Caco-2 (cell line): ENCODE results near the gene EWSR1. TPM values are rescaled to one million over a fixed set of nuclear protein-coding genes. Genes with fewer than 3 reads are reported as not detected.

Experiments used
- BruUV-seq: library from RNA; stranded (reverse); fragments of 400-500 nt; replicated peaks from 2 replicates; lab custom pipeline; 2021; lab: Mats Ljungman, UMichigan
- CTCF ChIA-PET: fragments of 300-600 bp; sonication (Branson Sonifier 250); formaldehyde crosslinking; loops from one replicate; lab custom pipeline; 2022; ENCODE audit warnings: antibody characterized with exemption; lab: Charles Lee
- POLR2A ChIA-PET: fragments of 300-600 bp; sonication (Branson Sonifier 250); formaldehyde crosslinking; loops from one replicate; lab custom pipeline; 2022; ENCODE audit warnings: antibody characterized with exemption; lab: Charles Lee
- DNase-seq, 2 experiments: peaks; one replicate each; pipeline versions ENCODE4 v3.0.0 to v3.0.0-alpha.2; 2020 to 2022
- H3K27me3 ChIP-seq: replicated peaks from 2 replicates; pipeline ENCODE4 v1.6.0; 2011; ENCODE audit warnings: low read length; ENCODE audit not compliant: control insufficient read depth, insufficient read depth
- H3K36me3 ChIP-seq: 2 replicates; pipeline ENCODE4 v1.5.1; 2011; ENCODE audit warnings: low read length; ENCODE audit not compliant: control insufficient read depth, insufficient read depth
- H3K4me1 ChIP-seq: fragments of 250-450 bp; sonication (Bioruptor Pico); 2 replicates; pipeline ENCODE4 v1.5.1; 2020; ENCODE audit warnings: mild to moderate bottlenecking
- H3K4me3 ChIP-seq: 2 replicates; pipeline ENCODE4 v1.5.1; 2011; ENCODE audit warnings: low read depth, mild to moderate bottlenecking, control low read depth, low read length
- H3K9me3 ChIP-seq: fragments of 250-450 bp; sonication (Bioruptor Pico); 2 replicates; pipeline ENCODE4 v1.5.1; 2020; ENCODE audit warnings: mild to moderate bottlenecking, moderate library complexity
- H3K27ac Mint-ChIP-seq: one replicate; pipeline ENCODE4 v1.8.0; 2022; ENCODE audit warnings: mixed read lengths; ENCODE audit not compliant: unreplicated experiment
- H3K27me3 Mint-ChIP-seq: one replicate; pipeline ENCODE4 v1.8.0; 2022; ENCODE audit warnings: mixed read lengths; ENCODE audit not compliant: insufficient read depth, unreplicated experiment
- H3K36me3 Mint-ChIP-seq: one replicate; pipeline ENCODE4 v1.8.0; 2022; ENCODE audit warnings: mild to moderate bottlenecking, mixed read lengths; ENCODE audit not compliant: insufficient read depth, unreplicated experiment
- H3K4me1 Mint-ChIP-seq: one replicate; pipeline ENCODE4 v1.8.0; 2022; ENCODE audit warnings: low read depth, mixed read lengths; ENCODE audit not compliant: unreplicated experiment
- H3K4me3 Mint-ChIP-seq: one replicate; pipeline ENCODE4 v1.8.0; 2022; ENCODE audit warnings: mild to moderate bottlenecking, moderate library complexity, mixed read lengths; ENCODE audit not compliant: unreplicated experiment
- H3K9me3 Mint-ChIP-seq: one replicate; pipeline ENCODE4 v1.8.0; 2022; ENCODE audit warnings: mixed read lengths; ENCODE audit not compliant: unreplicated experiment
- CTCF ChIP-seq, 2 experiments: fragments of 200-600 bp in 1 of 2; IDR thresholded peaks; 1 replicate in 1 of 2; 2 replicates in 1 of 2; pipeline versions ENCODE4 v1.5.1 to v1.8.0; 2011 to 2022; ENCODE audit warnings: antibody characterized with exemption in 1 of 2, control low read depth in 1 of 2, inconsistent platforms in 1 of 2, low read depth in 1 of 2, low read length in 1 of 2, mild to moderate bottlenecking in 1 of 2, moderate library complexity in 1 of 2; ENCODE audit not compliant: insufficient read depth in 1 of 2, severe bottlenecking in 1 of 2, unreplicated experiment in 1 of 2
- intact Hi-C: fragments of 100-400 bp; cut with micrococcal nuclease; formaldehyde crosslinking; loops from one replicate; pipeline ENCODE4 v1.10.0; 2022; ENCODE audit not compliant: unreplicated experiment
- microRNA-seq: library from miRNA; unstranded; fragments of <30 nt; microRNA quantifications from one replicate; pipeline ENCODE4 v1.2.0, GENCODE V29; 2022
- total RNA-seq: library from RNA; stranded (reverse); gene quantifications from 2 replicates; pipeline ENCODE4 v1.2.3, GENCODE V29; 2022

EWSR1 gene
- total RNA-seq, 1 experiment from 2014 or later = 358 TPM

GRCh38 chr22:29348956-29349355 lies 80.9 kb downstream of the EWSR1 start:
- ChIA-PET CTCF (no interaction called here), POLR2A (no interaction called here)
- Mint-ChIP-seq H3K36me3 (peaks cover 48% of the 10 kb centered on the region), H3K4me1 (no peaks in the 10 kb centered on the region), H3K9me3 (no peaks in the 10 kb centered on the region), H3K27ac (no peak overlapping the region), H3K27me3 (no peaks in the 10 kb centered on the region), H3K4me3 (no peak overlapping the region)
- Histone ChIP-seq H3K9me3 (no peaks in the 10 kb centered on the region), H3K36me3 (peaks cover 1% of the 10 kb centered on the region), H3K4me3 (no peak overlapping the region), H3K27me3 (no peaks in the 10 kb centered on the region), H3K4me1 (no peaks in the 10 kb centered on the region)
- no peak for DNase-seq
- TF ChIP-seq CTCF (IDR thresholded peaks at IDR 0.05; ENCODE audit: insufficient read depth in 1 of 2, low read depth in 1 of 2, low read length in 1 of 2, severe bottlenecking in 1 of 2, unreplicated experiment in 1 of 2) = no peak
- BruUV-seq = no TSS peak
- intact Hi-C loops = no loop called here

Small RNA genes lying within 50 kb of the gene (microRNA-seq; reads per million reads assigned to microRNA genes)
- gene MIR3653 = 6.9 reads per million, percentile 41 among the genes with 10 or more reads in this experiment

Other genes with a start within 250 kb of the EWSR1 start
- gene C22orf31, start 206.4 kb upstream of the EWSR1 start, total RNA-seq = not detected in 2 replicates
- gene KREMEN1, start 195.2 kb upstream of the EWSR1 start, total RNA-seq = 28.7 and 29.7 TPM in 2 replicates
- 8.9 and 10.0 TPM in 2 replicates for gene EMID1, start 62.4 kb upstream of the EWSR1 start, total RNA-seq
- 47.7 and 49.6 TPM in 2 replicates for gene RHBDD3, start 287 bp upstream of the EWSR1 start, total RNA-seq
- gene GAS2L1, start 38.4 kb downstream of the EWSR1 start, total RNA-seq = 20.4 and 21.1 TPM in 2 replicates
- 1.1 and 1.8 TPM in 2 replicates for gene RASL10A, start 47.4 kb downstream of the EWSR1 start, total RNA-seq
- gene AP1B1, start 120.3 kb downstream of the EWSR1 start, total RNA-seq = 101 and 102 TPM in 2 replicates
- gene RFPL1, start 170.3 kb downstream of the EWSR1 start, total RNA-seq = not detected in 2 replicates
- gene NEFH, start 211.9 kb downstream of the EWSR1 start, total RNA-seq = not detected in 2 replicates